Glutamatergic neuron (in vitro differentiated cells): ENCODE results near the gene LRIG2. TPM values are rescaled to one million over a fixed set of nuclear protein-coding genes. Genes with fewer than 3 reads are reported as not detected.
A peak's percentile ranks its signal among the peaks of the same experiment; 100 is the strongest.
"Not testable (repeated sequence)": the region's sequence is repeated elsewhere in the genome, so short reads cannot be mapped to it uniquely, and the experiment has no call there.

Experiments used
- DNase-seq: peaks from one replicate; pipeline ENCODE4 v3.0.0; 2022
- H3K27ac Mint-ChIP-seq: one replicate; pipeline ENCODE4 v1.8.0; 2020; ENCODE audit warnings: mild to moderate bottlenecking, mixed read lengths, inconsistent platforms; ENCODE audit not compliant: unreplicated experiment
- H3K27me3 Mint-ChIP-seq: one replicate; pipeline ENCODE4 v1.8.0; 2020; ENCODE audit warnings: mild to moderate bottlenecking, moderate library complexity, mixed read lengths, inconsistent platforms; ENCODE audit not compliant: unreplicated experiment
- H3K36me3 Mint-ChIP-seq: one replicate; pipeline ENCODE4 v1.8.0; 2020; ENCODE audit warnings: mild to moderate bottlenecking, mixed read lengths, inconsistent platforms; ENCODE audit not compliant: unreplicated experiment
- H3K4me1 Mint-ChIP-seq: one replicate; pipeline ENCODE4 v1.8.0; 2020; ENCODE audit warnings: mild to moderate bottlenecking, low read depth, mixed read lengths, inconsistent platforms; ENCODE audit not compliant: unreplicated experiment
- H3K4me3 Mint-ChIP-seq: one replicate; pipeline ENCODE4 v1.8.0; 2020; ENCODE audit warnings: mild to moderate bottlenecking, mixed read lengths, inconsistent platforms; ENCODE audit not compliant: unreplicated experiment
- H3K9me3 Mint-ChIP-seq: one replicate; pipeline ENCODE4 v1.8.0; 2020; ENCODE audit warnings: mild to moderate bottlenecking, moderate library complexity, mixed read lengths, inconsistent platforms; ENCODE audit not compliant: unreplicated experiment
- total RNA-seq: library from RNA; stranded (reverse); fragmentation: NEBNext Ultra II Directional; extraction: Animal tissue kit (Norgen Biotek cat#: 25700); gene quantifications from one replicate; pipeline ENCODE4 v1.2.1, GENCODE V29; 2021; ENCODE audit not compliant: unreplicated experiment
- TF ChIP-seq, protein P1 (sequence below): fragments of 200-600 bp; sonication (generic); IDR thresholded peaks from one replicate; pipeline ENCODE4 v1.5.0; 2021; ENCODE audit not compliant: partially characterized antibody, unreplicated experiment

Gene LRIG2
- total RNA-seq, 1 donor from 2014 or later, result 23.4 TPM

DNA sequence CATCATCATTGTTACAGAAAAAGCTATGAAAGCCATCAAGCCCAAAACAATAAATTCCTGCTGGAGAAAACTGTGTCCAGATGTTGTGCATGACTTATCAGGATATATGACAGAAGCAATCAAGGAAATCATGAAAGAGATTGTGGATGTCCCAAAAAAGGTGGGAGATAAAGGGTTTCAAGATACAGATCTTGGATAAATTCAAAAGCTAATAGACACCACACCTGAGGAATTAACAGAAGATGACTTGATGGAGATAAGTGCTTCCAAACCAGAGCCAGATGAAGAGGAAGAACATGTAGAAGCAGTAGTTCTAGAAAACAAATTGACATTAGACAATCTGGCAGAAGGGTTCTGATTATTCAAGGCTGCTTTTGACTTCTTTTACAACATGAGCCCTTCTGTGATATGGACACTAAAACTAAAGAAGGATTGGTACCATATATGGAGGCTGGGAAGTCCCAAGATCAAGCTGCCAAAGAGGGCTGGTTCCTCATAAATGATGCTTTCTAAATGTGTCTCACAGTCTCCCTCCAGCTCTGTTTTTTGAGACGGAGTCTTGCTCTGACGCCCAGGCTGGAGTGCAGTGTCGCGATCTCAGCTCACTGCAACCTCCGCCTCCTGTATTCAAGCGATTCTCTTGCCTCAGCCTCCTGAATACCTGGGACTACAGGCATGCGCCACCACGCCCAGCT is 32.1 kb upstream of the LRIG2 start:
- TF ChIP-seq, protein P1, sequence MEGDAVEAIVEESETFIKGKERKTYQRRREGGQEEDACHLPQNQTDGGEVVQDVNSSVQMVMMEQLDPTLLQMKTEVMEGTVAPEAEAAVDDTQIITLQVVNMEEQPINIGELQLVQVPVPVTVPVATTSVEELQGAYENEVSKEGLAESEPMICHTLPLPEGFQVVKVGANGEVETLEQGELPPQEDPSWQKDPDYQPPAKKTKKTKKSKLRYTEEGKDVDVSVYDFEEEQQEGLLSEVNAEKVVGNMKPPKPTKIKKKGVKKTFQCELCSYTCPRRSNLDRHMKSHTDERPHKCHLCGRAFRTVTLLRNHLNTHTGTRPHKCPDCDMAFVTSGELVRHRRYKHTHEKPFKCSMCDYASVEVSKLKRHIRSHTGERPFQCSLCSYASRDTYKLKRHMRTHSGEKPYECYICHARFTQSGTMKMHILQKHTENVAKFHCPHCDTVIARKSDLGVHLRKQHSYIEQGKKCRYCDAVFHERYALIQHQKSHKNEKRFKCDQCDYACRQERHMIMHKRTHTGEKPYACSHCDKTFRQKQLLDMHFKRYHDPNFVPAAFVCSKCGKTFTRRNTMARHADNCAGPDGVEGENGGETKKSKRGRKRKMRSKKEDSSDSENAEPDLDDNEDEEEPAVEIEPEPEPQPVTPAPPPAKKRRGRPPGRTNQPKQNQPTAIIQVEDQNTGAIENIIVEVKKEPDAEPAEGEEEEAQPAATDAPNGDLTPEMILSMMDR, result no peak
- Mint-ChIP-seq H3K9me3 (peaks cover 2% of the 10 kb centered on the region), H3K27ac (no peak overlapping the region), H3K27me3 (no peaks in the 10 kb centered on the region), H3K36me3 (no peaks in the 10 kb centered on the region), H3K4me3 (no peak overlapping the region), H3K4me1 (peaks cover 9% of the 10 kb centered on the region)
- no peak for DNase-seq

DNA sequence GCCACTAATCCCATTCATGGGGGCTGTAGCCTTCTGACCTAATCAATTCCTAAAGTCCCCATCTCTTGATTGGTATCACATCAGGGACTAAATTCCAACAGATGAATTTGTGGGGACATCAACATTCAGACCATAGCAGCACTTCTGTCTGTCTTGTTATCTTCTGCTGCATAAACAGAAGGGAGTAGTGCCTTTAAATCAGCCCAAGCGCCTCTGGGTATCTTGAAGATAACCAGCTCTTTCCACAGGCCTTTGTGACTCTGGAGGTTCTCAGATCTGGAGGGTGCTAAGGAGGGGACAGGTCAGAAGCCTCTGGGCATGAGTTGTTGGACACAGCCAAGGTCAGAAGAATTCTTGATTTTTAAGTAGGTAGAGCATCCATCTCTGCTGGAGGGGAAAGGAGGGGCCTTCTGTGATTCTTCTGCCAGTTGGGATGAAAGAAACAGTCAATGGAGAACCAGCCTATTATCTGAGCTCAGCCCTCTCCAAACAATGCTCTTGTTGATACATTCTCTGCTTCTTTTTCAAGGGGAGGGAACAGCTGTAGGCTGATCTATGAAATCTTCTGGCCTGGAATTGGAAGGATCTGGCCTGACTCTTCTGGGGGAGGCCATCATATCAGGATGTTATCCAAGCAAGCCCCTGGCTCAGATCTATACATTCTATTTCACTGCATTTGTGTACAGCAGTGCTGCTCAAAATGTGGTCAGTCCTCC is 31.3 kb upstream of the LRIG2 start:
- H3K4me3 Mint-ChIP-seq, result no peak overlapping the region
- H3K36me3 Mint-ChIP-seq, result no peaks in the 10 kb centered on the region
- peaks cover 13% of the 10 kb centered on the region for H3K4me1 Mint-ChIP-seq
- H3K9me3 Mint-ChIP-seq, result peaks cover 2% of the 10 kb centered on the region
- no peak for DNase-seq
- H3K27ac Mint-ChIP-seq, result no peak overlapping the region
- TF ChIP-seq, protein P1, result no peak
- no peaks in the 10 kb centered on the region for H3K27me3 Mint-ChIP-seq

DNA sequence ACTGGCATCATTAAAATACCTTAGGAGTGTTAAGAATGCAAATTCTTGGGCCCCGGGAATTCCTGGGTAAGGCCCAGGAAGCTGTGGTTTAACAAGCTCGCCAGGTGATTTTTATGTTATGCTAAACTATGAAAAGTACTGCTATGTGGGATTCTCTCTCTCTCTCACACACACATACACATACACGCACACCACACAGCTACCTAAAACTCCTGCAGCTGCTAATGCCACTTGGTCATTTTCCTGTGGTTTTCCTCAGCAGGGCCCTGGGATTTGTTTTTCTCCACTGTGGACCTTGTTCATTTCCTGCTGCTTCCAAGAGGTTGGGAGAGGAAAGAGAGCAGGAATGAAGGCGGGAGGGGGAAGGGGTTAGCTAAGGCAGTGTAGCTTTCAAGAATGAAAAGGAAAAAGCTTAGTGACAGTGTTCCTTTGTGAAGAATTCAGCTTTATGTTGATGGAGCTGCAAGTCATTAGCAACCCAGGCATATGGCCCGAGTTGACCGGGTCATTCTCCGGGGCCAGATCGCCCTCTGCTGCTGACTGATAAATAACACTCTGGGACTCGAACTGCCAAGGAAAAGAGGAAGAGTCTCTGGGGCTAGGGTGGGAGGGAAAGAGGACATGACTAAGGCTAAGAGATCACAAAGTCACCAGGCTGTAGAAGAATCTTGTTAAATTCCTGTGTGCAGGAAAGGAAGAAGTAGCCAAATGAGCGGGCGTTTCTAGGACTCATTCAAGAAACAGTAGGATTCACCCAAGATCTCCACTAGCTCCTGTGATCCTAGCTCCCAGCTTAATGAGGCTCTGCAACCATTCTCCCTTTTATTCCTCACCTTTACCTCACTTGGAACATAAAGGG is 30.5 kb upstream of the LRIG2 start:
- H3K36me3 Mint-ChIP-seq, result no peaks in the 10 kb centered on the region
- TF ChIP-seq, protein P1, result peak; percentile 22
- H3K4me3 Mint-ChIP-seq, result no peak overlapping the region
- peaks cover 2% of the 10 kb centered on the region for H3K9me3 Mint-ChIP-seq
- peak; percentile 75 for DNase-seq
- peaks cover 20% of the 10 kb centered on the region for H3K4me1 Mint-ChIP-seq
- no peaks in the 10 kb centered on the region for H3K27me3 Mint-ChIP-seq
- peak overlapping the region; percentile 85 for H3K27ac Mint-ChIP-seq

DNA sequence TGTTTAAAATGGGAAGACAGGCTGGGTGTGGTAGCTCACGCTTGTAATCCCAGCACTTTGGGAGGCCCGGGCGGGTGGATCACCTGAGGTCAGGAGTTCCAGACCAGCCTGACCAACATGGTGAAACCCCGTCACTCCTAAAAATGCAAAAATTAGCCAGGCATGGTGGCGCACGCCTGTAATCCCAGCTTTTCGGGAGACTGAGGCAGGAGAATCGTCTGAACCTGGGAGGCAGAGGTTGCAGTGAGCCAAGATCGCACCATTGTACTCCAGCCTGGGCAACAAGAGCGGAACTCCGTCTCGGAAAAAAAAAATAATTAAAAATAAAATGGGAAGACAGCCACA is 29.9 kb upstream of the LRIG2 start:
- not testable (repeated sequence) for DNase-seq, H3K27me3 Mint-ChIP-seq, H3K27ac Mint-ChIP-seq, H3K36me3 Mint-ChIP-seq, H3K4me3 Mint-ChIP-seq, H3K9me3 Mint-ChIP-seq
- peaks cover 20% of the 10 kb centered on the region for H3K4me1 Mint-ChIP-seq

DNA sequence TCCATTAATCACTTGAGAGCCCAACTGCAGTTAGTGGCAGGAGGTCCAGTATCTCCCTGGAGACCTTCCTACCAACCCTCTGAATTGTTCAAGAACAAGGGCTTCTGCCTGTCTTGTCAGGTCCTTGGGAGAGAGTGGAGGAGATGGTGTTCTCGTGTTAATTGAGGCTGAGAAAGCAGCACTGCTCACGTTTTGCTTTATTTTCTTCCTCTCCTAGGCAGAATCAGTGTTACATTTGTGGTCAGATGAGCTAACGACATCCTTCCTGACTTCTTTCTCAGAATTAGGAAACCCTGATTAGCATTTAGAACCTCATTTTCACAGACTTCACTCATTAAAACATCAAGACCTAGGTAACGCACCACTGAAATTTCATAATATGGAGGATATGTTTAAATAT is 26.4 kb upstream of the LRIG2 start:
- H3K4me1 Mint-ChIP-seq, result peaks cover 20% of the 10 kb centered on the region
- no peak overlapping the region for H3K4me3 Mint-ChIP-seq
- no peaks in the 10 kb centered on the region for H3K27me3 Mint-ChIP-seq
- TF ChIP-seq, protein P1, result no peak
- no peak for DNase-seq
- no peak overlapping the region for H3K27ac Mint-ChIP-seq
- no peaks in the 10 kb centered on the region for H3K36me3 Mint-ChIP-seq
- H3K9me3 Mint-ChIP-seq, result peaks cover 2% of the 10 kb centered on the region
